ENCODE data around the gene KCTD16.

GRCh38 chr5:144195448-144195847 lies 24.8 kb downstream of the KCTD16 start:
- TF ChIP-seq EZH2 (IDR thresholded peaks at IDR 0.05; ENCODE audit: borderline replicate concordance, insufficient read depth, low read depth, low read length, poor library complexity, severe bottlenecking) (no peak), CTCF (IDR thresholded peaks at IDR 0.05) (no peak)
